ENCODE data around the gene CNOT1. TPM values are rescaled to one million over a fixed set of nuclear protein-coding genes. Genes with fewer than 3 reads are reported as not detected.

The CNOT1 gene
- polyA plus RNA-seq, 1 donor from 2014 or later: 66.2 TPM

GRCh38 chr16:58652741-58653140 lies 23.1 kb upstream of the CNOT1 start:
- no peak overlapping the region for H2AFZ ChIP-seq (ENCODE audit: low read depth, low read length)

GRCh38 chr16:58651965-58652348 lies 22.3 kb upstream of the CNOT1 start:
- Histone ChIP-seq H2AFZ (ENCODE audit: low read depth, low read length) (no peak overlapping the region), H4K20me1 (ENCODE audit: insufficient read depth) (no peaks in the 10 kb centered on the region), H3K36me3 (ENCODE audit: insufficient read depth, low read length) (no peaks in the 10 kb centered on the region), H3K27me3 (ENCODE audit: insufficient read depth, low read depth, low read length) (no peaks in the 10 kb centered on the region), H3K4me2 (ENCODE audit: low read length) (no peak overlapping the region), H3K4me3 (ENCODE audit: low read length) (no peak overlapping the region), H3K9ac (ENCODE audit: low read length) (no peak overlapping the region), H3K79me2 (replicated peaks; ENCODE audit: insufficient read depth, low read length) (no peaks in the 10 kb centered on the region), H3F3A (ENCODE audit: insufficient read depth, low read length, poor library complexity, severe bottlenecking) (no peaks in the 10 kb centered on the region), H3K27ac (ENCODE audit: low read length) (no peak overlapping the region), H3K9me2 (ENCODE audit: insufficient read depth, low read length) (no peaks in the 10 kb centered on the region), H3K9me3 (ENCODE audit: low read length) (no peaks in the 10 kb centered on the region)
- no peak for TF ChIP-seq SMC3 (conservative IDR thresholded peaks at IDR 0.05; ENCODE audit: poor library complexity)
- no peak for TF ChIP-seq REST (IDR thresholded peaks at IDR 0.05; ENCODE audit: borderline replicate concordance)
- TF ChIP-seq RAD21 (conservative IDR thresholded peaks at IDR 0.05): no peak
- no peak for TF ChIP-seq MXI1 (conservative IDR thresholded peaks at IDR 0.05; ENCODE audit: poor library complexity, severe bottlenecking)
- TF ChIP-seq TAF1 (IDR thresholded peaks at IDR 0.05; ENCODE audit: low read depth): no peak
- TF ChIP-seq EP300 (conservative IDR thresholded peaks at IDR 0.05; ENCODE audit: poor library complexity, severe bottlenecking): no peak
- no peak for TF ChIP-seq POLR2AphosphoS5 (IDR thresholded peaks at IDR 0.05)
- no peak for TF ChIP-seq EZH2 (IDR thresholded peaks at IDR 0.05; ENCODE audit: borderline replicate concordance, insufficient read depth, low read length, poor library complexity, severe bottlenecking)
- TF ChIP-seq CTCF (IDR thresholded peaks at IDR 0.05; ENCODE audit: poor library complexity, severe bottlenecking): no peak

More at GRCh38 chr16:58652741-58653140, 23.1 kb upstream of the CNOT1 start:
- H3K4me2 ChIP-seq (ENCODE audit: low read length): no peak overlapping the region
- H3K36me3 ChIP-seq (ENCODE audit: insufficient read depth, low read length): no peaks in the 10 kb centered on the region
- no peak overlapping the region for H3K4me3 ChIP-seq (ENCODE audit: low read length)
- H3K27me3 ChIP-seq (ENCODE audit: insufficient read depth, low read depth, low read length): no peaks in the 10 kb centered on the region
- H3K9me2 ChIP-seq (ENCODE audit: insufficient read depth, low read length): no peaks in the 10 kb centered on the region
- H3K9me3 ChIP-seq (ENCODE audit: low read length): no peaks in the 10 kb centered on the region
- H3K9ac ChIP-seq (ENCODE audit: low read length): no peak overlapping the region
- no peak for TF ChIP-seq POLR2AphosphoS5 (IDR thresholded peaks at IDR 0.05)
- TF ChIP-seq TAF1 (IDR thresholded peaks at IDR 0.05; ENCODE audit: low read depth): no peak
- no peak for TF ChIP-seq SMC3 (conservative IDR thresholded peaks at IDR 0.05; ENCODE audit: poor library complexity)
- no peak for TF ChIP-seq MXI1 (conservative IDR thresholded peaks at IDR 0.05; ENCODE audit: poor library complexity, severe bottlenecking)
- no peaks in the 10 kb centered on the region for H4K20me1 ChIP-seq (ENCODE audit: insufficient read depth)
- H3K79me2 ChIP-seq (replicated peaks; ENCODE audit: insufficient read depth, low read length): no peaks in the 10 kb centered on the region
- H3F3A ChIP-seq (ENCODE audit: insufficient read depth, low read length, poor library complexity, severe bottlenecking): no peaks in the 10 kb centered on the region
- no peak overlapping the region for H3K27ac ChIP-seq (ENCODE audit: low read length)
